H1 (cell line): ENCODE results near the gene CACNG8. TPM values are rescaled to one million over a fixed set of nuclear protein-coding genes. Genes with fewer than 3 reads are reported as not detected.

Source experiments
- CTCF ChIA-PET: fragments of 300-600 bp; sonication (Branson Sonifier 250); formaldehyde crosslinking; loops from one replicate; lab custom pipeline; 2021; ENCODE audit not compliant: partially characterized antibody; lab: Charles Lee
- POLR2A ChIA-PET: fragments of 300-600 bp; sonication (Branson Sonifier 250); formaldehyde crosslinking; loops from one replicate; lab custom pipeline; 2021; ENCODE audit warnings: inconsistent platforms; ENCODE audit not compliant: partially characterized antibody; lab: Charles Lee
- DNase-seq, 2 experiments: peaks; one replicate each; pipeline versions ENCODE4 v3.0.0 to v3.0.0-alpha.2; 2010 to 2022; ENCODE audit warnings: low spot score in 2 of 2, low read depth in 1 of 2, mixed read lengths in 1 of 2
- FAIRE-seq: peaks from 2 replicates; lab custom pipeline; 2011; peaks lifted over from hg19 to GRCh38; lab: Jason Lieb, UNC
- H2AFZ ChIP-seq: 2 replicates; pipeline ENCODE4 v1.8.1; 2012; ENCODE audit warnings: low read length, inconsistent platforms
- H2AK5ac ChIP-seq: 2 replicates; pipeline ENCODE4 v1.6.1; 2013; ENCODE audit warnings: low read depth, low read length
- H2BK120ac ChIP-seq: replicated peaks from 2 replicates; pipeline ENCODE3; 2013; ENCODE audit warnings: low read depth, low read length, inconsistent platforms
- H2BK12ac ChIP-seq: 2 replicates; pipeline ENCODE4 v1.6.1; 2013; ENCODE audit warnings: low read depth, low read length
- H2BK15ac ChIP-seq: 2 replicates; pipeline ENCODE4 v1.6.1; 2013; ENCODE audit warnings: low read length
- H2BK20ac ChIP-seq: 2 replicates; pipeline ENCODE4 v1.6.1; 2013; ENCODE audit warnings: low read length
- H2BK5ac ChIP-seq: 2 replicates; pipeline ENCODE4 v1.6.1; 2013; ENCODE audit warnings: low read depth, low read length
- H3K14ac ChIP-seq: 2 replicates; pipeline ENCODE4 v1.6.1; 2013; ENCODE audit warnings: inconsistent platforms; ENCODE audit not compliant: insufficient read length
- H3K18ac ChIP-seq: 2 replicates; pipeline ENCODE4 v1.6.1; 2013; ENCODE audit warnings: low read length; ENCODE audit errors: extremely low read depth
- H3K23ac ChIP-seq: 2 replicates; pipeline ENCODE4 v1.6.1; 2013; ENCODE audit warnings: inconsistent platforms; ENCODE audit not compliant: insufficient read length
- H3K23me2 ChIP-seq: 2 replicates; pipeline ENCODE4 v1.6.1; 2013; ENCODE audit warnings: low read depth, low read length
- H3K27ac ChIP-seq: 2 replicates; pipeline ENCODE4 v1.6.1; 2011; ENCODE audit warnings: low read depth, low read length, inconsistent platforms
- H3K27me3 ChIP-seq, 4 experiments: replicated peaks in 1 of 4; 1 replicate in 1 of 4; 2 replicates in 3 of 4; pipeline versions ENCODE4 v1.6.1 to v1.8.1; 2011 to 2013; ENCODE audit warnings: low read length in 3 of 4, mild to moderate bottlenecking in 3 of 4, inconsistent platforms in 2 of 4, mixed read lengths in 2 of 4, moderate library complexity in 1 of 4; ENCODE audit not compliant: control insufficient read depth in 3 of 4, insufficient read depth in 3 of 4; ENCODE audit errors: extremely low read depth in 1 of 4
- H3K36me3 ChIP-seq, 4 experiments: 2 replicates each; pipeline versions ENCODE4 v1.6.1 to v1.8.1; 2011 to 2013; ENCODE audit warnings: mild to moderate bottlenecking in 4 of 4, low read length in 3 of 4, moderate library complexity in 2 of 4, control low read depth in 1 of 4, inconsistent platforms in 1 of 4; ENCODE audit not compliant: insufficient read depth in 4 of 4, control insufficient read depth in 2 of 4
- H3K4ac ChIP-seq: replicated peaks from 2 replicates; pipeline ENCODE3; 2013; ENCODE audit warnings: low read length, low read depth, mixed read lengths, inconsistent platforms; ENCODE audit not compliant: insufficient read length
- H3K4me1 ChIP-seq, 4 experiments: replicated peaks in 1 of 4; 1 replicate in 1 of 4; 2 replicates in 3 of 4; pipeline versions ENCODE4 v1.6.1 to v1.8.1; 2011 to 2013; ENCODE audit warnings: low read length in 3 of 4, inconsistent platforms in 2 of 4, mixed read lengths in 1 of 4; ENCODE audit not compliant: insufficient read depth in 4 of 4, control insufficient read depth in 3 of 4
- H3K4me2 ChIP-seq, 2 experiments: 2 replicates each; pipeline versions ENCODE4 v1.6.1 to v1.8.1; 2011 to 2013; ENCODE audit warnings: low read depth in 2 of 2, low read length in 2 of 2, control low read depth in 1 of 2, inconsistent platforms in 1 of 2, mild to moderate bottlenecking in 1 of 2; ENCODE audit not compliant: insufficient read depth in 1 of 2
- H3K4me3 ChIP-seq, 4 experiments: fragments of 200-600, 300-600 bp in 1 of 4; sonication (generic), shearing (Covaris generic), sonication (Bioruptor Twin) in 1 of 4; 2 replicates each; pipeline versions ENCODE4 v1.5.1 to v1.8.1; 2011 to 2016; ENCODE audit warnings: low read length in 4 of 4, low read depth in 3 of 4, control low read depth in 2 of 4, inconsistent platforms in 2 of 4, mild to moderate bottlenecking in 2 of 4, mixed read lengths in 1 of 4, moderate library complexity in 1 of 4; ENCODE audit not compliant: insufficient read depth in 2 of 4; ENCODE audit errors: extremely low read depth in 1 of 4
- H3K56ac ChIP-seq: replicated peaks from 2 replicates; pipeline ENCODE3; 2013; ENCODE audit warnings: low read depth, mild to moderate bottlenecking, mixed read lengths, low read length, inconsistent platforms; ENCODE audit not compliant: insufficient read length
- H3K79me1 ChIP-seq: 2 replicates; pipeline ENCODE4 v1.6.1; 2013; ENCODE audit warnings: low read depth, low read length, control low read depth
- H3K79me2 ChIP-seq, 2 experiments: 2 replicates each; pipeline versions ENCODE4 v1.6.1 to v1.8.1; 2012 to 2013; ENCODE audit warnings: low read length in 2 of 2, mild to moderate bottlenecking in 2 of 2, inconsistent platforms in 1 of 2; ENCODE audit not compliant: insufficient read depth in 2 of 2, control insufficient read depth in 1 of 2
- H3K9ac ChIP-seq, 4 experiments: replicated peaks in 1 of 4; 1 replicate in 1 of 4; 2 replicates in 3 of 4; pipeline versions ENCODE4 v1.6.1 to v1.8.1; 2011 to 2013; ENCODE audit warnings: low read depth in 3 of 4, low read length in 3 of 4, control low read depth in 2 of 4, mild to moderate bottlenecking in 2 of 4, moderate library complexity in 2 of 4, inconsistent platforms in 1 of 4; ENCODE audit errors: extremely low read depth in 1 of 4
- H3K9me3 ChIP-seq, 2 experiments: 2 replicates each; pipeline versions ENCODE4 v1.6.1 to v1.8.1; 2012 to 2013; ENCODE audit warnings: mild to moderate bottlenecking in 2 of 2, moderate library complexity in 2 of 2, control low read depth in 1 of 2, inconsistent platforms in 1 of 2, low read depth in 1 of 2, low read length in 1 of 2, mixed read lengths in 1 of 2; ENCODE audit not compliant: insufficient read depth in 2 of 2
- H4K20me1 ChIP-seq, 2 experiments: replicated peaks in 1 of 2; 2 replicates each; pipeline versions ENCODE3 to v1.8.1; 2011 to 2013; ENCODE audit warnings: inconsistent platforms in 2 of 2, low read length in 2 of 2, mild to moderate bottlenecking in 1 of 2; ENCODE audit not compliant: insufficient read depth in 2 of 2, control insufficient read depth in 1 of 2
- H4K5ac ChIP-seq: 2 replicates; pipeline ENCODE4 v1.6.1; 2013; ENCODE audit warnings: low read length, low read depth, mixed read lengths, inconsistent platforms; ENCODE audit not compliant: insufficient read length
- H4K8ac ChIP-seq: 2 replicates; pipeline ENCODE4 v1.8.0; 2013; ENCODE audit warnings: mild to moderate bottlenecking, moderate library complexity, low read length, inconsistent platforms; ENCODE audit not compliant: insufficient read depth; ENCODE audit errors: extremely low read depth
- H4K91ac ChIP-seq: replicated peaks from 2 replicates; pipeline ENCODE3; 2013; ENCODE audit warnings: low read length, mixed read lengths, inconsistent platforms; ENCODE audit not compliant: insufficient read length
- ASH2L ChIP-seq: fragments of 200-600, 300-600 bp; sonication (generic); IDR thresholded peaks from one replicate; pipeline ENCODE4 v1.7.1; 2017; ENCODE audit warnings: low read length
- BACH1 ChIP-seq: IDR thresholded peaks from 2 replicates; pipeline ENCODE4 v1.6.1; 2012; ENCODE audit warnings: low read length, improper control_type of control experiment
- CBX5 ChIP-seq: fragments of 300-800, 300-1000 bp; sonication (generic); IDR thresholded peaks from 2 replicates; pipeline ENCODE4 v1.7.1; 2016; ENCODE audit warnings: antibody characterized with exemption, low read length, low read depth
- CEBPB ChIP-seq: IDR thresholded peaks from 2 replicates; pipeline ENCODE4 v1.6.1; 2012; ENCODE audit warnings: low read depth, low read length
- EP300 ChIP-seq, 2 experiments: IDR thresholded peaks; 1 replicate in 1 of 2; 2 replicates in 1 of 2; pipeline ENCODE4 v1.6.1; 2011 to 2012; ENCODE audit warnings: low read depth in 2 of 2, low read length in 2 of 2, mild to moderate bottlenecking in 2 of 2, borderline replicate concordance in 1 of 2, inconsistent platforms in 1 of 2, moderate library complexity in 1 of 2
- KDM1A ChIP-seq: fragments of 200-600, 300-600 bp; sonication (generic); IDR thresholded peaks from 2 replicates; pipeline ENCODE4 v1.7.1; 2016; ENCODE audit warnings: mild to moderate bottlenecking, low read length, borderline replicate concordance
- NANOG ChIP-seq: IDR thresholded peaks from 2 replicates; pipeline ENCODE4 v1.6.1; 2011; ENCODE audit warnings: low read length, low read depth, mild to moderate bottlenecking, inconsistent platforms; ENCODE audit not compliant: insufficient read depth, poor library complexity, severe bottlenecking
- POU5F1 ChIP-seq: IDR thresholded peaks from 2 replicates; pipeline ENCODE4 v1.6.1; 2011; ENCODE audit warnings: low read depth, mild to moderate bottlenecking, low read length, moderate library complexity
- RAD21 ChIP-seq, 2 experiments: IDR thresholded peaks in 1 of 2; conservative IDR thresholded peaks in 1 of 2; 2 replicates each; pipeline ENCODE4 v1.6.1; 2011; ENCODE audit warnings: low read depth in 2 of 2, low read length in 2 of 2, improper control_type of control experiment in 1 of 2, inconsistent platforms in 1 of 2, mild to moderate bottlenecking in 1 of 2, moderate library complexity in 1 of 2
- whole genome bisulfite sequencing, 2 experiments: shearing (Covaris generic) in 1 of 2; methylation state at CpG; one replicate each; pipeline versions ENCODE4 v1.1.6 to v1.1.7; 2013 to 2015; ENCODE audit warnings: low lambda C conversion rate in 2 of 2, mixed read lengths in 2 of 2, inconsistent platforms in 1 of 2, low coverage in 1 of 2, missing lambda C conversion rate in 1 of 2; ENCODE audit not compliant: insufficient replicate concordance in 2 of 2, insufficient coverage in 1 of 2, insufficient read length in 1 of 2; ENCODE audit errors: extremely low coverage in 1 of 2, missing lambda C conversion rate in 1 of 2; 5-methylcytosine and 5-hydroxymethylcytosine counted together
- polyA plus RNA-seq, 7 experiments: library from polyadenylated mRNA; depleted of rRNA in 3 of 7; stranded (reverse) in 5 of 7; unstranded in 2 of 7; fragments of >200 nt in 5 of 7; fragments of 200-250 nt in 2 of 7; gene quantifications; 1 replicate in 5 of 7; 2 replicates in 1 of 7; 4 replicates in 1 of 7; pipeline versions ENCODE4 v1.2.1 to v1.2.3, GENCODE V29; 2011 to 2013; ENCODE audit warnings: missing spikeins in 2 of 7, mixed read lengths in 2 of 7
- total RNA-seq: library from RNA; stranded (reverse); fragmentation: NEBNext Ultra II Directional; extraction: Animal tissue kit (Norgen Biotek cat#: 25700); gene quantifications from 2 replicates; pipeline ENCODE4 v1.2.1, GENCODE V29; 2021
- TF ChIP-seq, protein P1 (sequence below): IDR thresholded peaks from 2 replicates; pipeline ENCODE4 v1.6.1; 2012; ENCODE audit warnings: low read length, inconsistent platforms
- TF ChIP-seq, protein P2 (sequence below): IDR thresholded peaks from 2 replicates; pipeline ENCODE4 v1.6.1; 2012; ENCODE audit warnings: inconsistent platforms

CACNG8 gene
- total and polyA plus RNA-seq, 2 of the 8 experiments (the other 6 are each of a cell fraction or from before 2014, with no cell fraction given): 0.41 to 4.5 TPM

DNA sequence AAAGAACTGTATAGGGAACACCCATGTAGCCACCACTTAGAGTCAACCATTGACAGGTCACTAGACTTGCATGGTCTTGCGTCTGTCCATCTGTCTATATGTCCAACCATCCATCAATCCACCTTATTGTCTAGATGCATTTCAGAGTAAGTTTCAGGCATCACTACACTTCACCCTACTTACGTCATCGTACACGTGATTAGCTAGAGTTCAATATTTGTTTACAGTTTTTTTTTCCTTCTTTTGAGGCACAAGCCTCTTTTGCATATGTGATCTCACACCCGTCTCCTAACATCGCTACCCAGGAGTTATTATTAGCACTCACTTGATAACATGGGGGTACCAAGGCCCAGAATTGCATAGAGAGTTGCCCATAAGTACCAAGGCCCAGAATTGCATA, 46.7 kb upstream of the CACNG8 start:
- Histone ChIP-seq H4K5ac (no peak overlapping the region), H3K4ac (no peak overlapping the region), H3K79me1 (peaks cover 6% of the 10 kb centered on the region), H3K27ac (no peak overlapping the region), H2BK5ac (no peak overlapping the region), H3K14ac (no peak overlapping the region), H2AFZ (no peak overlapping the region), H3K79me2 (peaks cover 0 to 15% of the 10 kb centered on the region in 2 experiments; a peak in 3 of 4 replicates), H3K4me3 (no peak overlapping the region), H4K20me1 (peaks cover 8 to 9% of the 10 kb centered on the region in 2 experiments), H4K91ac (no peak overlapping the region), H3K56ac (no peak overlapping the region), H2BK15ac (no peak overlapping the region), H3K9ac (no peak overlapping the region), H3K4me1 (no peaks in the 10 kb centered on the region; a peak in 1 of 7 replicates), H2BK20ac (no peak overlapping the region), H2BK120ac (no peak overlapping the region), H2AK5ac (no peak overlapping the region), H3K36me3 (peaks cover 13 to 43% (median 25%) of the 10 kb centered on the region in 4 experiments), H3K9me3 (no peaks in the 10 kb centered on the region), H2BK12ac (no peak overlapping the region), H3K23me2 (no peaks in the 10 kb centered on the region; the same call in 1 of the 2 replicates), H3K27me3 (peaks cover 0 to 2% (median 0%) of the 10 kb centered on the region in 4 experiments; a peak in 2 of 7 replicates), H3K23ac (no peak overlapping the region), H3K18ac (no peak overlapping the region), H3K4me2 (no peak overlapping the region), H4K8ac (no peak overlapping the region)
- ChIA-PET POLR2A (interaction anchor here (0.6 to 0.8 kb wide), 3 partner anchors 12 to 73 kb away, joined by 3 read pairs; no protein-coding TSS in a partner anchor), CTCF (interaction anchor here (1.6 to 1.9 kb wide), 2 partner anchors 10 to 26 kb away, joined by 4 to 10 read pairs; no protein-coding TSS in a partner anchor)
- 93% methylated on average over 6 of the region's 6 CpGs; no CpG with 5 or more reads in 1 of the 2 experiments for WGBS, 2 experiments
- no peak for DNase-seq
- FAIRE-seq: peak; percentile 28
- TF ChIP-seq RAD21 (IDR thresholded peaks at IDR 0.05 in 1 of 2, conservative IDR thresholded peaks at IDR 0.05 in 1 of 2; ENCODE audit: low read depth in 2 of 2, low read length in 2 of 2) (no peak), BACH1 (no peak), CEBPB (no peak), POU5F1 (no peak), EP300 (IDR thresholded peaks at IDR 0.05; ENCODE audit: borderline replicate concordance in 1 of 2, low read depth in 2 of 2, low read length in 2 of 2) (no peak), NANOG (no peak), ASH2L (no peak), CBX5 (no peak), KDM1A (no peak)
- TF ChIP-seq, protein P1, sequence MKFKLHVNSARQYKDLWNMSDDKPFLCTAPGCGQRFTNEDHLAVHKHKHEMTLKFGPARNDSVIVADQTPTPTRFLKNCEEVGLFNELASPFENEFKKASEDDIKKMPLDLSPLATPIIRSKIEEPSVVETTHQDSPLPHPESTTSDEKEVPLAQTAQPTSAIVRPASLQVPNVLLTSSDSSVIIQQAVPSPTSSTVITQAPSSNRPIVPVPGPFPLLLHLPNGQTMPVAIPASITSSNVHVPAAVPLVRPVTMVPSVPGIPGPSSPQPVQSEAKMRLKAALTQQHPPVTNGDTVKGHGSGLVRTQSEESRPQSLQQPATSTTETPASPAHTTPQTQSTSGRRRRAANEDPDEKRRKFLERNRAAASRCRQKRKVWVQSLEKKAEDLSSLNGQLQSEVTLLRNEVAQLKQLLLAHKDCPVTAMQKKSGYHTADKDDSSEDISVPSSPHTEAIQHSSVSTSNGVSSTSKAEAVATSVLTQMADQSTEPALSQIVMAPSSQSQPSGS: no peak
- TF ChIP-seq, protein P2, sequence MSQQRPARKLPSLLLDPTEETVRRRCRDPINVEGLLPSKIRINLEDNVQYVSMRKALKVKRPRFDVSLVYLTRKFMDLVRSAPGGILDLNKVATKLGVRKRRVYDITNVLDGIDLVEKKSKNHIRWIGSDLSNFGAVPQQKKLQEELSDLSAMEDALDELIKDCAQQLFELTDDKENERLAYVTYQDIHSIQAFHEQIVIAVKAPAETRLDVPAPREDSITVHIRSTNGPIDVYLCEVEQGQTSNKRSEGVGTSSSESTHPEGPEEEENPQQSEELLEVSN: no peak
